ENCODE data around the gene CENPE.

DNA sequence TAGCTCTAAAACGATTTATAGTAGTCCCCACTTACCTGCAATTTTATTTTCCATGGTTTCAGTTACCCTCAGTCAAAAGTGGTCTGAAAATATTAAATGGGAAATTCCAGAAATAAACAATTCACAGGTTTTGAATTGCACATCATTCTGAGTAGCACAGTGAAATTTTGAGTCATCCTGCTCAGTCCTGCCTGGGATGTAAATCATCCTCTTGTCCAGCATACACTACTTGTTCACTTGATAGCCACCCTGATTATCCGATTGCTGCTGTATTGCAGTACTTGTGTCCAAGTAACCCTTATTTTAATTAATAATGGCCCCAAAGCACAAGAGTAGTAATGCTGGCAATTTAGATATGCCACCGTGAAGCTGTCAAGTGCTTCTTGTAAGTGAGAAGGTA lies 75.0 kb downstream of the CENPE start:
- TF ChIP-seq, protein P1, sequence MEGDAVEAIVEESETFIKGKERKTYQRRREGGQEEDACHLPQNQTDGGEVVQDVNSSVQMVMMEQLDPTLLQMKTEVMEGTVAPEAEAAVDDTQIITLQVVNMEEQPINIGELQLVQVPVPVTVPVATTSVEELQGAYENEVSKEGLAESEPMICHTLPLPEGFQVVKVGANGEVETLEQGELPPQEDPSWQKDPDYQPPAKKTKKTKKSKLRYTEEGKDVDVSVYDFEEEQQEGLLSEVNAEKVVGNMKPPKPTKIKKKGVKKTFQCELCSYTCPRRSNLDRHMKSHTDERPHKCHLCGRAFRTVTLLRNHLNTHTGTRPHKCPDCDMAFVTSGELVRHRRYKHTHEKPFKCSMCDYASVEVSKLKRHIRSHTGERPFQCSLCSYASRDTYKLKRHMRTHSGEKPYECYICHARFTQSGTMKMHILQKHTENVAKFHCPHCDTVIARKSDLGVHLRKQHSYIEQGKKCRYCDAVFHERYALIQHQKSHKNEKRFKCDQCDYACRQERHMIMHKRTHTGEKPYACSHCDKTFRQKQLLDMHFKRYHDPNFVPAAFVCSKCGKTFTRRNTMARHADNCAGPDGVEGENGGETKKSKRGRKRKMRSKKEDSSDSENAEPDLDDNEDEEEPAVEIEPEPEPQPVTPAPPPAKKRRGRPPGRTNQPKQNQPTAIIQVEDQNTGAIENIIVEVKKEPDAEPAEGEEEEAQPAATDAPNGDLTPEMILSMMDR (IDR thresholded peaks at IDR 0.05) = no peak
- no peak for TF ChIP-seq POLR2A (IDR thresholded peaks at IDR 0.05)

Measured in body of pancreas (tissue), 4 donors.